Heart left ventricle (tissue), 16 donors: ENCODE measurements around the gene SIGLECL1. TPM values are rescaled to one million over a fixed set of nuclear protein-coding genes. Genes with fewer than 3 reads are reported as not detected.
A peak's percentile ranks its signal among the peaks of the same experiment; 100 is the strongest.
"Not testable (repeated sequence)": the region's sequence is repeated elsewhere in the genome, so short reads cannot be mapped to it uniquely, and the experiment has no call there.

Source experiments
- ATAC-seq, 4 donors: fragments of 200-7000 bp; cut with Tn5 transposase; one replicate each; pipeline ENCODE4 v1.9.1; 2020 to 2022; ENCODE audit warnings: moderate library complexity in 4 of 4, mild to moderate bottlenecking in 3 of 4, moderate number of reproducible peaks in 1 of 4
- DNase-seq, 5 donors: peaks; one replicate each; pipeline ENCODE4 v3.0.0-alpha.2; 2020
- H3K27ac ChIP-seq, 12 donors: fragments of 200-600 bp; sonication (generic) in 4 of 12; one replicate each; pipeline versions ENCODE4 v1.5.0 to v1.8.0; 2016 to 2022; ENCODE audit warnings: mild to moderate bottlenecking in 2 of 12
- H3K27me3 ChIP-seq, 9 donors: fragments of 200-600 bp; sonication (generic) in 2 of 9; one replicate each; pipeline versions ENCODE4 v1.5.1 to v1.8.0; 2016 to 2022; ENCODE audit warnings: mild to moderate bottlenecking in 3 of 9
- H3K36me3 ChIP-seq, 9 donors: fragments of 200-600 bp; sonication (generic) in 2 of 9; one replicate each; pipeline versions ENCODE4 v1.5.0 to v1.8.0; 2018 to 2022; ENCODE audit warnings: mild to moderate bottlenecking in 2 of 9
- H3K4me1 ChIP-seq, 12 donors: fragments of 200-600 bp; sonication (generic) in 4 of 12; one replicate each; pipeline versions ENCODE4 v1.5.0 to v1.8.0; 2016 to 2022; ENCODE audit warnings: mild to moderate bottlenecking in 3 of 12
- H3K4me3 ChIP-seq, 12 donors: fragments of 200-600 bp; sonication (generic) in 4 of 12; one replicate each; pipeline versions ENCODE4 v1.5.0 to v1.8.0; 2017 to 2022; ENCODE audit warnings: mild to moderate bottlenecking in 9 of 12, moderate library complexity in 4 of 12
- H3K9me3 ChIP-seq, 12 donors: fragments of 200-600 bp; sonication (generic) in 4 of 12; one replicate each; pipeline versions ENCODE4 v1.5.0 to v1.8.0; 2016 to 2022; ENCODE audit warnings: mild to moderate bottlenecking in 1 of 12
- POLR2A ChIP-seq, 2 donors: fragments of 450-650 bp; IDR thresholded peaks; one replicate each; pipeline ENCODE4 v1.6.1; 2017; ENCODE audit warnings: antibody characterized with exemption in 2 of 2, mild to moderate bottlenecking in 2 of 2, moderate library complexity in 2 of 2
- WGBS, 4 donors: extraction: QIAGEN DNeasy Blood & Tissue Kit in 2 of 4; methylation state at CpG; one replicate each; pipeline versions ENCODE4 v1.1.5 to v1.1.7; 2013 to 2018; 5-methylcytosine and 5-hydroxymethylcytosine counted together
- intact Hi-C, 10 donors: fragments of 100-400 bp; cut with DNase I; formaldehyde crosslinking; loops; one replicate each; pipeline versions ENCODE4 v1.11.1 to v1.14.2; 2022
- polyA plus RNA-seq, 2 donors: library from polyadenylated mRNA; stranded (reverse); fragments of 200-250 nt; gene quantifications; one replicate each; pipeline ENCODE4 v1.2.3, GENCODE V29; 2013
- total RNA-seq, 9 donors: library from RNA; depleted of rRNA in 2 of 9; stranded (reverse); fragments of >200 nt in 2 of 9; fragmentation: NEBNext Ultra II Directional in 3 of 9; extraction: Animal tissue kit (Norgen Biotek cat#: 25700) in 3 of 9; gene quantifications; one replicate each; pipeline versions ENCODE4 v1.1.0 to v1.2.4, GENCODE V29; 2016 to 2023
- TF ChIP-seq, protein P1 (sequence below), 12 donors: fragments of 200-600 bp; sonication (generic) in 4 of 12; IDR thresholded peaks; one replicate each; pipeline versions ENCODE4 v1.5.0 to v1.8.0; 2018 to 2022; ENCODE audit warnings: antibody characterized with exemption in 12 of 12, mild to moderate bottlenecking in 5 of 12
- donor health status: ischemic (EF 13 %, LVEDD 7.1; RV severe dilation, severe dysfunction).
- donor health status: healthy with polysubstance abuse.
- donor health status: DM: no; HTN: yes; CAD: no.
- donor health status: DM: no; HTN: no; CAD: no.
- donor health status: ischemic (EF 25% LVEDD 6.9; RV normal size, moderate dysfunction).
- donor health status: ischemic (EF 25% LVEDD 5.7; RV mildly dilated, moderate dysfunction).
- donor health status: healthy.
- donor health status: DM: yes; HTN: yes; CAD: no.
- donor health status: ischemic (EF 35%, LVEDD 5.7; RV mildly dilated, moderate dysfunction).
- donor health status: nonischemic (EF 11% LVEDD 7.7; RV severe dilation, severe dysfunction).
- donor health status: DM: yes; HTN: yes; CAD: no.
- donor health status: PGD.
- donor health status: ischemic (EF 29% LVEDD 5.4; RV normal size, mild dysfunction).
- donor health status: nonischemic (EF 23%, LVEDD 6.1; RV moderate dilation, normal function).

Gene SIGLECL1
- total and polyA plus RNA-seq, 11 donors: not detected

DNA sequence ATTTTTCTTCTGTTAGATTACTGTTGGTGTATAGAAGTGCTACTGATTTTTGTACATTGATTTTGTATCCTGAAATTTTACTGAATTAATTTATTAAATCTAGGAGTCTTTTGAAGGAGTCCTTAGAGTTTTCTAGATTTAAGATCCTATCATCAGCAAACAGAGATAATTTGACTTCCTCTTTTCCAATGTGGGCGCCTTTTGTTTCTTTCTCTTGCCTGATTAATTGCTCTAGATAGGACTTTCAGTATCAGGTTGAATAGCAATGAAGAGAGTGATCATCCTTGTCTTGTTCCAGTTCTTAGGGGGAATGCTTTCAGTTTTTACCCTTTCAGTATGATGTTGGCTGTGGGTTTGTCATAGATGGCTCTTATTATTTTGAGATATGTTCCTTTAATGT is 31.6 kb upstream of the SIGLECL1 start:
- Histone ChIP-seq H3K27me3 (peaks cover 0 to 9% (median 0%) of the 10 kb centered on the region in 9 donors), H3K4me1 (peaks cover 0 to 2% (median 0%) of the 10 kb centered on the region in 12 donors), H3K4me3 (no peak overlapping the region), H3K9me3 (peaks cover 0 to 7% (median 0%) of the 10 kb centered on the region in 12 donors), H3K36me3 (no peaks in the 10 kb centered on the region), H3K27ac (no peak overlapping the region)
- no peak for ATAC-seq
- WGBS, 4 donors: 63 to 79% (median 69%) methylated on average over 1 of the region's 1 CpG
- TF ChIP-seq POLR2A (IDR thresholded peaks at IDR 0.05): no peak
- TF ChIP-seq, protein P1, sequence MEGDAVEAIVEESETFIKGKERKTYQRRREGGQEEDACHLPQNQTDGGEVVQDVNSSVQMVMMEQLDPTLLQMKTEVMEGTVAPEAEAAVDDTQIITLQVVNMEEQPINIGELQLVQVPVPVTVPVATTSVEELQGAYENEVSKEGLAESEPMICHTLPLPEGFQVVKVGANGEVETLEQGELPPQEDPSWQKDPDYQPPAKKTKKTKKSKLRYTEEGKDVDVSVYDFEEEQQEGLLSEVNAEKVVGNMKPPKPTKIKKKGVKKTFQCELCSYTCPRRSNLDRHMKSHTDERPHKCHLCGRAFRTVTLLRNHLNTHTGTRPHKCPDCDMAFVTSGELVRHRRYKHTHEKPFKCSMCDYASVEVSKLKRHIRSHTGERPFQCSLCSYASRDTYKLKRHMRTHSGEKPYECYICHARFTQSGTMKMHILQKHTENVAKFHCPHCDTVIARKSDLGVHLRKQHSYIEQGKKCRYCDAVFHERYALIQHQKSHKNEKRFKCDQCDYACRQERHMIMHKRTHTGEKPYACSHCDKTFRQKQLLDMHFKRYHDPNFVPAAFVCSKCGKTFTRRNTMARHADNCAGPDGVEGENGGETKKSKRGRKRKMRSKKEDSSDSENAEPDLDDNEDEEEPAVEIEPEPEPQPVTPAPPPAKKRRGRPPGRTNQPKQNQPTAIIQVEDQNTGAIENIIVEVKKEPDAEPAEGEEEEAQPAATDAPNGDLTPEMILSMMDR (IDR thresholded peaks at IDR 0.05): no peak
- intact Hi-C loops: no loop called here
- no peak for DNase-seq

DNA sequence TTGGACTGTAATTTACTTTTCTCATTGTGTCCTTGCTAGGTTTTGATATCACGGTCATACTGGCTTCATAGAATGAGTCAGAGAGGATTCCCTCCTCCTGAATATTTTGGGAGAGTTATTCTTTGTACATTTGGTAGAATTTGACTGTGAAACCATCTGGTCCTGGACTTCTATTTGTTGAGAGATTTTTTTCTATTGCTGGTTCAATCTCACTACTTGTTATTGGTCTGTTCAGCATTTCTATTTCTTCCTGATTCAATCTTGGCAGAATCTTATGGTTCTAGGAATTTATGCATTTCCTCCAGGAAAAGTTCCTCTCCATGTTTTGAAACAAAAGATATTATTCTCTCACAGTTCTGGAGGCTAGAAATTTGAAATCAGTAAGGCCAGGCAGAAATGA is 30.9 kb upstream of the SIGLECL1 start:
- H3K9me3 ChIP-seq: peaks cover 0 to 3% (median 0%) of the 10 kb centered on the region in 12 donors
- no peaks in the 10 kb centered on the region for H3K36me3 ChIP-seq
- WGBS, 4 donors: 56 to 83% (median 71%) methylated on average over 1 of the region's 1 CpG
- DNase-seq (no peak), ATAC-seq (no peak)
- intact Hi-C loops: no loop called here
- no peak overlapping the region for H3K27ac ChIP-seq
- H3K4me3 ChIP-seq: no peak overlapping the region
- TF ChIP-seq, protein P1 (IDR thresholded peaks at IDR 0.05): no peak
- TF ChIP-seq POLR2A (IDR thresholded peaks at IDR 0.05): no peak
- H3K4me1 ChIP-seq: peaks cover 0 to 7% (median 0%) of the 10 kb centered on the region in 12 donors
- peaks cover 0 to 9% (median 0%) of the 10 kb centered on the region in 9 donors for H3K27me3 ChIP-seq

DNA sequence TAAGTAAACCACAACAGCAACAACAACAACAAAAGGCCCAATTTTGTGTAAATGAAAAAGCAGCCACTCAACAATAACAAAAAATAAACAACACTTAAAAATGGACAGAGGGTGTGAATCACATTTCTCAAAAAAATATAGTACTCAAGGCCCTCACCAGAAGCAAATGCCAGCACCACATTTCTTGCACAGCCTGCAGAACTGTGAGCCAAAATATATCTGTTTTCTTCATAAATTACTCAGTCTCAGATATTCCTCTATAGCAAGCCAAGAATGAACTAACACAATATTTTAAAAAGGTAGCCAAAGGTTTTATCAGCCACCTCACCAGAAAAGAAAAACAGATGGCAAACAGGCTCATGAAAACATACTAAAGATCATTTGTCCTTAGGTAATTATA is 29.9 kb upstream of the SIGLECL1 start:
- TF ChIP-seq, protein P1 (IDR thresholded peaks at IDR 0.05): no peak
- Histone ChIP-seq H3K4me3 (no peak overlapping the region), H3K4me1 (peaks cover 0 to 7% (median 0%) of the 10 kb centered on the region in 12 donors), H3K9me3 (peaks cover 0 to 3% (median 0%) of the 10 kb centered on the region in 12 donors), H3K27me3 (peaks cover 0 to 9% (median 0%) of the 10 kb centered on the region in 9 donors), H3K27ac (no peak overlapping the region), H3K36me3 (no peaks in the 10 kb centered on the region)
- intact Hi-C loops: no loop called here
- DNase-seq: no peak
- ATAC-seq: no peak

DNA sequence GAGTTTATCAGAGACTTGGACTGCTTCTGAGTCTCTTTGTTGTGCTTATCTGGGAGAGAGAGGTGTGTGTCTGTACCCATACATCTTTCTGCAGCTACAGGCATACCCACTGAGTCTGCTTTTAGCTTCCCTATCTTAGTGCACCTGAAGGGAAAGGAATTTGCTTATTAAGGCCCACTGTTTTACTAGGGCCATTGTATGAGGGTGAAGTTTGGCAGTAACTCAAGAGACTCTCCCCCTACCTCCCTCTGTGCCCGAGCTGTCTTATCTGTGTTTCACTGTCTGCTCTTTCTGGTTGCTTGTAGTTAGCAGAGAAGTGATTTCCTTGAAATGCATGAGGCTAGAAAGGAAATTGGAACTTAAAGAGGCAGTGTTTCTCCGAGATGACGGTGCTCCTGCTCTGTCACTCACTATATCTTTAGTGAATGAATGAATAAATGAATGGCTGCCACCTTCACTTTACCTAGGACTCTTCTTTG is 26.7 kb upstream of the SIGLECL1 start:
- peaks cover 0 to 9% (median 0%) of the 10 kb centered on the region in 9 donors for H3K27me3 ChIP-seq

DNA sequence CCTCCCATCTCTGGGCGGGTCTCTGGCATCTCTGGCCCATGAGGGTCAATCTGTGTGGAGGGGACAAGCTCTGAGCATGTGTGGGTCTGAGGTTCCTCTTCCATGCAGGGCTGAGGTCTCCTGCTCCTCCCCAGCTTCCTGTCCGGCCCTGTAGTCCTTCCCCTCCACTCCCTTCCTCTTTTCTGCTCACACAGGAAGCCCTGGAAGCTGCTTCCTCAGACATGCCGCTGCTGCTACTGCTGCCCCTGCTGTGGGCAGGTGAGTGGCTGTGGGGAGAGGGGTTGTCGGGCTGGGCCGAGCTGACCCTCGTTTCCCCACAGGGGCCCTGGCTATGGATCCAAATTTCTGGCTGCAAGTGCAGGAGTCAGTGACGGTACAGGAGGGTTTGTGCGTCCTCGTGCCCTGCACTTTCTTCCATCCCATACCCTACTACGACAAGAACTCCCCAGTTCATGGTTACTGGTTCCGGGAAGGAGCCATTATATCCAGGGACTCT is 25.9 kb upstream of the SIGLECL1 start, which contains the start of gene CD33:
Gene CD33 (plus strand): TSS at position 183 of the 496 bp plus-strand sequence. CDS start 39 bp downstream, at position 222.
- H3K4me1 ChIP-seq: peaks cover 0 to 18% (median 0%) of the 10 kb centered on the region in 12 donors
- H3K36me3 ChIP-seq, H3K9me3 ChIP-seq, intact Hi-C loops, H3K27me3 ChIP-seq: not testable (repeated sequence)
- H3K27ac ChIP-seq: peak within 1 kb of the TSS in 1 of 12 donors; percentile 75
- 54 to 66% (median 62%) methylated on average over 11 of the region's 11 CpGs for WGBS, 4 donors
- DNase-seq (peak in 3 of 5 donors; percentile 31 to 55 (median 44)), ATAC-seq (peak in 3 of 4 donors; percentile 56 to 83 (median 77))
- peak within 1 kb of the TSS in 9 of 12 donors; percentile 17 to 59 (median 35) for H3K4me3 ChIP-seq

More for the DNA sequence above, 26.7 kb upstream of the SIGLECL1 start:
- intact Hi-C loops: no loop called here
- H3K4me3 ChIP-seq: no peak overlapping the region
- peaks cover 0 to 18% (median 0%) of the 10 kb centered on the region in 12 donors for H3K4me1 ChIP-seq
- ATAC-seq (no peak), DNase-seq (no peak)
- H3K27ac ChIP-seq: peak overlapping the region in 1 of 12 donors; percentile 75
- TF ChIP-seq, protein P1 (IDR thresholded peaks at IDR 0.05): no peak
- TF ChIP-seq POLR2A (IDR thresholded peaks at IDR 0.05): no peak
- 25 to 62% (median 40%) methylated on average over 3 of the region's 3 CpGs for WGBS, 4 donors
- peaks cover 0 to 3% (median 0%) of the 10 kb centered on the region in 12 donors for H3K9me3 ChIP-seq
- no peaks in the 10 kb centered on the region for H3K36me3 ChIP-seq
